GM12878 (cell line): Measurements from ENCODE around the gene IPMK. TPM values are rescaled to one million over a fixed set of nuclear protein-coding genes. Genes with fewer than 3 reads are reported as not detected.

ENCODE experiments used
- ATAC-seq: fragments of 200-7000 bp; cut with Tn5 transposase; 3 replicates; pipeline ENCODE4 v1.9.1; 2020; ENCODE audit warnings: mild to moderate bottlenecking, moderate library complexity
- BruUV-seq: library from RNA; stranded (reverse); fragments of 400-500 nt; replicated peaks from 2 replicates; lab custom pipeline; 2021; lab: Mats Ljungman, UMichigan
- CTCF ChIA-PET: fragments of 300-600 bp; sonication (Branson Sonifier 250); formaldehyde crosslinking; extraction: SDS; loops from one replicate; lab custom pipeline; 2021; ENCODE audit warnings: inconsistent platforms; lab: Yijun Ruan, JAX
- POLR2A ChIA-PET: fragments of 350-600 bp; formaldehyde crosslinking; extraction: SDS; loops from one replicate; lab custom pipeline; 2021; ENCODE audit warnings: inconsistent platforms; lab: Charles Lee
- RAD21 ChIA-PET: fragments of 300-600 bp; sonication (Branson Sonifier 250); formaldehyde crosslinking; loops from one replicate; lab custom pipeline; 2023; ENCODE audit warnings: antibody characterized with exemption; ENCODE audit not compliant: unreplicated experiment; lab: Charles Lee
- SMC1A ChIA-PET: fragments of 300-600 bp; sonication (Branson Sonifier 250); formaldehyde crosslinking; loops from one replicate; lab custom pipeline; 2023; ENCODE audit not compliant: unreplicated experiment, uncharacterized antibody; lab: Charles Lee
- DNase-seq: peaks from one replicate; pipeline ENCODE4 v3.0.0-alpha.2; 2011; ENCODE audit warnings: low read depth, low spot score
- FAIRE-seq: peaks from 3 replicates; lab custom pipeline; 2011; peaks lifted over from hg19 to GRCh38; lab: Jason Lieb, UNC
- H2AFZ ChIP-seq: 2 replicates; pipeline ENCODE4 v1.6.0; 2011; ENCODE audit warnings: low read depth, low read length, control low read depth; ENCODE audit not compliant: control insufficient read depth
- H3K27ac ChIP-seq: 2 replicates; pipeline ENCODE4 v1.5.1; 2011; ENCODE audit warnings: control low read depth; ENCODE audit not compliant: control insufficient read depth, insufficient read depth
- H3K27me3 ChIP-seq, 2 experiments: replicated peaks in 1 of 2; 2 replicates each; pipeline versions ENCODE4 v1.6.0 to v1.6.1; 2011; ENCODE audit warnings: low read length in 1 of 2; ENCODE audit not compliant: control insufficient read depth in 2 of 2, insufficient read depth in 2 of 2
- H3K36me3 ChIP-seq, 2 experiments: 2 replicates each; pipeline ENCODE4 v1.5.1; 2011; ENCODE audit warnings: low read length in 1 of 2; ENCODE audit not compliant: control insufficient read depth in 2 of 2, insufficient read depth in 2 of 2
- H3K4me1 ChIP-seq: 2 replicates; pipeline ENCODE4 v1.6.1; 2011; ENCODE audit warnings: mild to moderate bottlenecking, low read length, moderate library complexity, mixed read lengths; ENCODE audit not compliant: control insufficient read depth, insufficient read depth
- H3K4me2 ChIP-seq: 2 replicates; pipeline ENCODE4 v1.6.0; 2011; ENCODE audit warnings: control low read depth; ENCODE audit not compliant: control insufficient read depth, insufficient read depth
- H3K4me3 ChIP-seq: fragments of 200-600 bp; sonication (generic); 2 replicates; pipeline ENCODE4 v1.5.1; 2016
- H3K79me2 ChIP-seq: 2 replicates; pipeline ENCODE4 v1.6.0; 2011; ENCODE audit warnings: low read length; ENCODE audit not compliant: control insufficient read depth, insufficient read depth
- H3K9ac ChIP-seq: 2 replicates; pipeline ENCODE4 v1.8.0; 2011; ENCODE audit warnings: low read length, control low read depth, mixed read lengths; ENCODE audit not compliant: control insufficient read depth, insufficient read depth
- H3K9me3 ChIP-seq: replicated peaks from 3 replicates; pipeline ENCODE4 v1.5.1; 2011; ENCODE audit warnings: mild to moderate bottlenecking, low read length; ENCODE audit not compliant: control insufficient read depth, insufficient read depth
- H4K20me1 ChIP-seq: 2 replicates; pipeline ENCODE4 v1.6.0; 2011; ENCODE audit not compliant: control insufficient read depth, insufficient read depth
- CREM ChIP-seq: IDR thresholded peaks from 2 replicates; pipeline ENCODE4 v1.6.1; 2014; ENCODE audit warnings: antibody characterized with exemption, low read depth
- E2F8 ChIP-seq: fragments of 450-650 bp; IDR thresholded peaks from 2 replicates; pipeline ENCODE4 v1.6.1; 2018; ENCODE audit warnings: mild to moderate bottlenecking, low read depth, moderate library complexity; ENCODE audit not compliant: partially characterized antibody
- HDAC6 ChIP-seq: fragments of 200-600 bp; sonication (generic); IDR thresholded peaks from one replicate; pipeline ENCODE4 v1.8.0; 2017; ENCODE audit warnings: antibody characterized with exemption; ENCODE audit not compliant: unreplicated experiment
- MTA3 ChIP-seq: IDR thresholded peaks from 2 replicates; pipeline ENCODE4 v1.6.1; 2012; ENCODE audit warnings: low read length, inconsistent platforms, borderline replicate concordance
- NFYB ChIP-seq: IDR thresholded peaks from 2 replicates; pipeline ENCODE4 v1.6.1; 2011; ENCODE audit warnings: low read depth, mild to moderate bottlenecking, low read length, improper control_type of control experiment, moderate library complexity; ENCODE audit not compliant: insufficient read depth
- POLR2A ChIP-seq: IDR thresholded peaks from 2 replicates; pipeline ENCODE4 v1.6.1; 2011; ENCODE audit warnings: low read depth, mild to moderate bottlenecking, low read length
- RFX5 ChIP-seq: IDR thresholded peaks from 2 replicates; pipeline ENCODE4 v1.6.1; 2011; ENCODE audit warnings: low read depth, low read length, improper control_type of control experiment
- TCF3 ChIP-seq: IDR thresholded peaks from 2 replicates; pipeline ENCODE4 v1.6.1; 2012; ENCODE audit warnings: low read depth, mild to moderate bottlenecking, low read length, borderline replicate concordance; ENCODE audit not compliant: insufficient read depth
- USF1 ChIP-seq: IDR thresholded peaks from 2 replicates; pipeline ENCODE4 v1.6.1; 2011; ENCODE audit warnings: borderline replicate concordance, low read depth, mild to moderate bottlenecking, moderate library complexity, mixed read lengths, low read length; ENCODE audit not compliant: insufficient read depth; ENCODE audit errors: extremely low read length
- ZBTB11 ChIP-seq: fragments of 450-650 bp; formaldehyde crosslinking; IDR thresholded peaks from 2 replicates; pipeline ENCODE4 v1.5.0; 2022; ENCODE audit warnings: mild to moderate bottlenecking, missing genetic modification characterization
- ZNF217 ChIP-seq: fragments of 450-650 bp; IDR thresholded peaks from 2 replicates; pipeline ENCODE4 v1.6.1; 2017; ENCODE audit warnings: antibody characterized with exemption, mild to moderate bottlenecking
- WGBS: methylation state at CpG from one replicate; pipeline ENCODE4 v1.1.6; 2016; ENCODE audit warnings: low lambda C conversion rate; ENCODE audit not compliant: insufficient replicate concordance, insufficient coverage; ENCODE audit errors: missing lambda C conversion rate; 5-methylcytosine and 5-hydroxymethylcytosine counted together
- in situ Hi-C: fragments of 300-500 bp; cut with MboI; formaldehyde crosslinking; loops from 9 replicates; pipeline ENCODE4 v1.14.3; 2018; ENCODE audit warnings: mixed read lengths
- intact Hi-C: fragments of 100-400 bp; cut with micrococcal nuclease; formaldehyde crosslinking; loops from one replicate; pipeline ENCODE4 v1.14.2; 2022; ENCODE audit not compliant: unreplicated experiment
- polyA plus RNA-seq, 11 experiments: library from polyadenylated mRNA; depleted of rRNA in 4 of 11; unstranded in 6 of 11; stranded (reverse) in 5 of 11; fragments of >200 nt; fragmentation: Nextera tagmentation in 4 of 11; fragmentation: Illumina TruSeq in 1 of 11; extraction: Ambion mirVana in 4 of 11; extraction: Trizol in 1 of 11; gene quantifications; 1 replicate in 1 of 11; 2 replicates in 10 of 11; pipeline versions ENCODE4 v1.2.1 to v1.2.3, GENCODE V29; 2011 to 2016; ENCODE audit warnings: inconsistent platforms in 2 of 11, missing spikeins in 2 of 11, low read depth in 1 of 11
- total RNA-seq, 4 experiments: library from RNA; depleted of rRNA in 3 of 4; stranded (reverse); fragments of >200 nt in 3 of 4; fragmentation: Illumina TruSeq in 1 of 4; extraction: Trizol in 1 of 4; gene quantifications; 2 replicates each; pipeline versions ENCODE4 v1.2.1 to v1.2.3, GENCODE V29; 2013 to 2021

IPMK gene
- total and polyA plus RNA-seq, 10 of the 15 experiments (the other 5 are each of a cell fraction or from before 2014, with no cell fraction given) = 0.84 to 7.5 (median 3.6) TPM

GRCh38 chr10:58254644-58255043 is 13.1 kb downstream of the IPMK start:
- H3K4me1 ChIP-seq = 0 out of 2 replicates have a peak, but pooled peaks cover 3% of the 10 kb centered on the region
- intact Hi-C loops (no loop called here), in situ Hi-C loops (no loop called here)
- ChIA-PET RAD21 (no interaction called here), SMC1A (no interaction called here), POLR2A (no interaction called here), CTCF (no interaction called here)
- H3K79me2 ChIP-seq = peaks cover 11% of the 10 kb centered on the region
- TF ChIP-seq NFYB (no peak), ZBTB11 (CRISPR knock-in tag) (no peak), MTA3 (no peak)
- H3K9ac ChIP-seq = no peak overlapping the region
- DNase-seq (no peak), ATAC-seq (no peak), FAIRE-seq (no peak)
- no peaks in the 10 kb centered on the region for H4K20me1 ChIP-seq
- no peak overlapping the region for H3K27ac ChIP-seq
- no peaks in the 10 kb centered on the region for H3K27me3 ChIP-seq
- H3K4me2 ChIP-seq = no peak overlapping the region
- no peak overlapping the region for H3K4me3 ChIP-seq
- no peak overlapping the region for H2AFZ ChIP-seq
- no TSS peak for BruUV-seq
- WGBS = 94% methylated on average over 1 of the region's 1 CpG
- peaks cover 15% of the 10 kb centered on the region; the same call in 2 of the 3 replicates for H3K9me3 ChIP-seq
- peaks cover 0 to 10% of the 10 kb centered on the region in 2 experiments; a peak in 1 of 4 replicates for H3K36me3 ChIP-seq

- peaks cover 0 to 7% of the 10 kb centered on the region in 2 experiments; a peak in 1 of 4 replicates for H3K36me3 ChIP-seq
- no peak overlapping the region for H3K4me2 ChIP-seq
- ChIA-PET SMC1A (interaction anchor here (1.0 to 1.1 kb wide), 3 partner anchors 48 to 76 kb away, joined by 3 to 5 read pairs (median 4); no protein-coding TSS in a partner anchor), POLR2A (no interaction called here), CTCF (no interaction called here), RAD21 (no interaction called here)
- no peak overlapping the region for H3K27ac ChIP-seq
- ATAC-seq (no peak), FAIRE-seq (no peak), DNase-seq (no peak)
- 100% methylated on average over 4 of the region's 4 CpGs for WGBS
- H3K4me3 ChIP-seq = no peak overlapping the region
- peaks cover 2% of the 10 kb centered on the region for H3K79me2 ChIP-seq
- H3K27me3 ChIP-seq = no peaks in the 10 kb centered on the region
- intact Hi-C loops = no loop called here
- H3K9me3 ChIP-seq = peaks cover 15% of the 10 kb centered on the region; the same call in 2 of the 3 replicates
- H4K20me1 ChIP-seq = no peaks in the 10 kb centered on the region
- 0 out of 2 replicates have a peak, but pooled peaks cover 3% of the 10 kb centered on the region for H3K4me1 ChIP-seq
- BruUV-seq = no TSS peak
- H2AFZ ChIP-seq = no peak overlapping the region
- no peak overlapping the region for H3K9ac ChIP-seq
- in situ Hi-C loops = no loop called here
- TF ChIP-seq USF1 = no peak
- TF ChIP-seq TCF3 = no peak
- TF ChIP-seq CREM = no peak
- TF ChIP-seq RFX5 = no peak
- no peak for TF ChIP-seq HDAC6
- TF ChIP-seq E2F8 = no peak
- TF ChIP-seq ZNF217 = no peak
- TF ChIP-seq POLR2A = no peak
These were observed 14.5 kb downstream of the IPMK start for GRCh38 chr10:58253184-58253583.
